SH-SY5Y (cell line): ENCODE data around the gene MAP3K20.

Experiments used
- GATA2 ChIP-seq: IDR thresholded peaks from 2 replicates; pipeline ENCODE4 v1.6.1; 2011; ENCODE audit warnings: mild to moderate bottlenecking, low read depth, low read length
- GATA3 ChIP-seq: IDR thresholded peaks from 2 replicates; pipeline ENCODE4 v1.6.1; 2011; ENCODE audit warnings: low read depth, mild to moderate bottlenecking, low read length, moderate library complexity

DNA sequence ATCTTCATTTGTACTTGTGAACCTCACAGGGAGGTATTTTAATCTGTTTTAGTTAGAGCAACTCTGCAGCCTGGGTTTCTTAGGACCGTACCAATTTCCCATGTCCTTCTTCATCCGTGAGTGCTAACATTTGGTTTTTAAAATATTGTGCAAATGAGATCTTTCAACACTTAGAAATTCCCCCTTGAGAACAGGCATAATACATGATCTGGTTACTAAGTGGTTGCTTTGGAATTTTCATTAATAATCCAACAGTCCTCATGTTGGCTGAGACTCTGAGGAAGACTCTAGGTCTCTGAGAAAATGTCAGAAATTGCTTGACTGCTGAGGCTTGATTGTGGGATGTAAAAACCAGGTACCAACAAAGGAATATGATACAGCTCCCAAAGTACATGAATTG, 153.4 kb downstream of the MAP3K20 start:
- TF ChIP-seq GATA2: no peak
- TF ChIP-seq GATA3: no peak
